Ramos (cell line): Measurements from ENCODE around the gene SRSF9.
"Not testable (repeated sequence)": the region's sequence is repeated elsewhere in the genome, so short reads cannot be mapped to it uniquely, and the experiment has no call there.

Experiments used
- in situ Hi-C: fragments of 300-500 bp; cut with MboI; formaldehyde crosslinking; loops from one replicate; pipeline ENCODE4 v1.14.3; 2022; ENCODE audit warnings: low sequenced_read_pairs; ENCODE audit not compliant: unreplicated experiment

The SRSF9 gene

GRCh38 chr12:120455302-120455701, 14.2 kb downstream of the SRSF9 start:
- in situ Hi-C loops, result no loop called here

DNA sequence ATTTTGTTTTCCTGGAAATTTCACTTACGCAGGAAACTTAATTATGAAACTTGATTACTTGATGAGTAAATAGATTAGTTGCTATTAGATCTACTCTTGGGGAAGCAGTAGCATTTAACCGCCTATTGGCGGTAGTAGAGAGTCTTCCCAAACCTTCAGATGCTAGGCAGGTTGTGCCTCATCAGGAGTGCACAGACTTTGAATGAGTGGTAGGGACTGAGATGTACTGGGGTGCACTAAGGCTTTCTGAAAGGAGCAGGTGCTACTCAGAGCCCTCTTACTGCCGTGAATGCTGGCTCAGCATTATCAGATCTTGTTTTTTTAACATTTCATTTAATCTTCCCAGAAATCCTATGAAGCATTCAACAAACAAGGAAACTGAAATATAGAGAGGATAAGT, 15.6 kb downstream of the SRSF9 start:
- in situ Hi-C loops, result no loop called here

DNA sequence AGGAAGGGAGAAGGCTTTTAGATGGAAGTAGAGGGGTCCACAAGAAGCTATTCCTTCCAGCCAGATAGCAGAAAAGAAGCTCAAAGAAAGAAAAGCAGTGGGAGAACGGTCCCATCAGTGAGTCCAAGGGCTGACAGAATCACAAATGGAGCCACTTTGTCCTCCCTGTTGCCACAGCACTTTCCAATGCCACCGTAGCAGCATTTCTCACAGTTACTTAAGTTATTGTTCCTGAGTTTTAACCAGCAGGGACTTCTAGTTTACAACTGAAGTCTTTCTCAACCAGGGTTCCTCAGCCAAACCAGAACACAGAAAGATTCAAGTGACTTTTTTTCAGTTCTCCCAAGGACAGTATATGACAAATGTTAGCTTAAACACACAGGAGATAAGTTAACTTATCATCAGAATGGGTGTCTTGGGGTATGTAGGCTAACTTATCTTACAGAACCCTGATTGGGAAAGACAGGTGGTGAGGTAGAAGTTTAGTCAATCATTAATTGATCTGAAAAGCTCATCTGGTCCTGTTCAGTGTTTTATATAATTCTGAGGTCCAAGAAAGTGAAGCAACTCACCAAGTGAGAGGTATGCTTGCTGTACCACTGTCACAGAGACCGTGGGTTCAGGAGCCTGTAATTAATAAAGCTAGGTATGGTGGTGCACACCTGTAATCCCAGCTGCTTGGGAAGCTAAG, 16.3 kb downstream of the SRSF9 start:
- in situ Hi-C loops, result no loop called here

DNA sequence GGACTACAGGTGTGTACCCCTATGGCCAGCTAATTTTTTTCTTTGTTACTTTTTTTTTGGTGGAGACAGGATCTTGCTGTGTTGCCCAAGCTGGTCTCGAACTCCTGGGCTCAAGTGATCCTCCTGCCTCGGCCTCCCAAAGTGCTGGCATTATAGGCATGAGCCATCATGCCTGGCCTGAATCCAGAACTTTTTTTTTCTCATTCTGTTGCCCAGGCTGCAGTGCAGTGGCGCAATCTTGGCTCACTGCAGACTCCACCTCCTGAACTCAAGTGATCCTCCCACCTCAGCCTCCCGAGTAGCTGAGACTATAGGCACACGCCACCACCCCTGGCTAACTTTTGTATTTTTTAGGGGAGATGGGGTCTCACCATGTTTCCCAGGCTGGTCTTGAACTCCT, 17.0 kb downstream of the SRSF9 start:
- in situ Hi-C loops, result not testable (repeated sequence)

DNA sequence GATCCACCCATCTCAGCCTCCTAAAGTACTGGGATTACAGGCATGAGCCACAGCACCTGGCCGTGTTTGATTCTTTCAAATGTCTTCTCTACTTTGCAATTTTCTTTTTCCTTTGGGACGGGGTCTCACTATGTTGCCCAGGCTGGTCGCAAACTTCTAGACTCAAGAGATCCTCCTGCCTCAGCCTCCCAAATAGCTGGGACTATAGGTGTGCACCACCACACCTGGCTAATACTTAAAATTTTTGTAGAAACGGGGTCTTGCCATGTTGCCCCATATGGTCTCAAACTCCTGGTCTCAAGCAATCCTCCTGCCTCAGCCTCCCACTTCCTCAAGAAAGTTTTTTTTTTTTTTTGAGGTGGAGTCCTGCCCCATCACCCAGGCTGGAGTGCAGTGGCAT, 21.6 kb downstream of the SRSF9 start:
- in situ Hi-C loops, result no loop called here

GRCh38 chr12:120446844-120447178, 22.7 kb downstream of the SRSF9 start:
- in situ Hi-C loops, result not testable (repeated sequence)

DNA sequence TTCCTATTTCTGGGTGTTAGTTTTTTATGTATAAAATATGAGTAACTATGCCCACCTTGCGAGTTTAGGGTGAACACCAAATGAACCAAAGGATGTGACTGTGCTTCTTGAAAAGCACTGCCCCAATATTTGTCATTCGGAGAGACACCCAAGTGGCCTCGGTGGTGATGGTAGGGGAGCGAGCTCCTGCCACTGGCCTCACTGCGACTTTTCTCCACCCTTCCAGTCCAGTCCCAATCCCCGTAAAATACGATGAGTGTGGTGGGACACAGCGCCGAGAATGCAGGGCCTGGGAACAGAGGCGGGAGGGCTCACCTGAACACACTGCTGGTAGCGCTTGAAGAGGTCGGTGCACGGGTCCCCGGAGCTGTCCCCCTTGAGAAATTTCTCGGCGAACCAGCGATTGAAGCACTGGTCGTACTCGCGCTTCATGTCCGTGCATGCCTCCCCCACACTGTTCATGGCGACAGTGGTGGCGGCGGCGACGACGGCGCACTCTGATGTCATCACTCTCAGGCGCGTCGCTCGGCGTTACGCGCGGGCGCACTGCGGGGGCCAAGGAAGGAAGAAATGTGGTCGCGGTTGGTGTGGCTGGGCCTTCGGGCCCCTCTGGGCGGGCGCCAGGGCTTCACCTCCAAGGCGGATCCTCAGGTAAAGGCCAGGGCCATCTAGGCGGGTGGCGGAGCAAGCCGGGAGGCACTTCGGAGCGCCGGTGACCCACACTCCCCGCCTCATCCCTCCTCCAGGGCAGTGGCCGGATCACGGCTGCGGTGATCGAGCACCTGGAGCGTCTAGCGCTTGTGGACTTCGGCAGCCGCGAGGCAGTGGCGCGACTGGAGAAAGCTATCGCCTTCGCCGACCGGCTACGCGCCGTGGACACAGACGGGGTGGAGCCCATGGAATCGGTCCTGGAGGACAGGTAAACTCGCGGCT, 23.4 kb downstream of the SRSF9 start, which contains the start of the genes GATC and TRIAP1:
TSS of gene GATC (plus strand) at position 534 of the 933 bp plus-strand sequence. CDS start at position 571, 37 bp downstream.
TSS of gene TRIAP1 (minus strand) at position 474 of the 933 bp plus-strand sequence. CDS start at position 462, 12 bp downstream.
- in situ Hi-C loops, result no loop called here

GRCh38 chr12:120444676-120445075, 24.9 kb downstream of the SRSF9 start:
- in situ Hi-C loops, result no loop called here

- in situ Hi-C loops, result loop anchor here (10.0 kb wide), 1 partner anchor 115 kb away; the partner anchor contains the start of gene PLA2G1B
Measured at GRCh38 chr12:120439646-120440247, 29.8 kb downstream of the SRSF9 start.

GRCh38 chr12:120438495-120439198, 30.9 kb downstream of the SRSF9 start:
- in situ Hi-C loops, result loop anchor here (10.0 kb wide), 1 partner anchor 114 kb away; the partner anchor contains the start of gene PLA2G1B

- in situ Hi-C loops, result loop anchor here (10.0 kb wide), 1 partner anchor 113 kb away; the partner anchor contains the start of gene PLA2G1B
Measured at GRCh38 chr12:120437735-120438494, 31.6 kb downstream of the SRSF9 start, which contains the start of gene COX6A1. Gene COX6A1 (plus strand): TSS chr12:120438113. CDS start chr12:120438127, 14 bp downstream.

DNA sequence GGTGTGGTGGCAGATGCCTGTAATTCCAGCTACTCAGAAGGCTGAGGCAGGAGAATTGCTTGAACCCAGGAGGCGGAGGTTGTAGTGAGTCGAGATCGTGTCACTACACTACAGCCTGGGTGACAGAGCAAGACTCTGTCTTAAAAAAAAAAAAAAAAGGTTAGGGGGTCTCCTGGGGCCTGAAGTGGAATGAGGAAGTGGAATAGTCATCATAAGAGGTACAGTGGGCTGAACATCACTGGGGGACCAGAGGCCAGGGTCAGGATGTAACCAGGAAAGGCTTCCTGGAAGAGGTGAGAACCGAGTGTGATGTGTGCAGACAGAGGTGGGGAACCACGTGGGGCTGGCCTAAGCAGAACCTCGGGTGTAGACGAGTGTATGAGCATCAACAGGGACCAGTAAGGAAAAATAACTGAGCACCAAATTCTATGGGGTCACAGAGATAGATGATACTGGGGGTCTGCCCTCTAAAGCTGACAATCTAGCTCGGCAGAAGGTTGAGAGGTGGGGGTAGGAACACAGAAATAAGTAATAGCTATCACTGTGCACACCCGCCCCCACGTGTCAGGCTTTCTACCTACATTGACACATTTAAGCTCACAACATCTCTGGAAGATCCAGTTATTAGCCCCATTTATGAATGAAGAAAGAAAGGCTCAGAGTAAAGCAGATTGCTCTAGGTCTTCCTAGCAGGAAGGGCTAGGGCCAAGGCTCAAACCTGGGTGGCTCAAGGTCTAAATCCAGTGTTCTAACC, 36.6 kb downstream of the SRSF9 start:
- in situ Hi-C loops, result loop anchor here (10.0 kb wide), 1 partner anchor 108 kb away; the partner anchor contains the start of gene PLA2G1B

DNA sequence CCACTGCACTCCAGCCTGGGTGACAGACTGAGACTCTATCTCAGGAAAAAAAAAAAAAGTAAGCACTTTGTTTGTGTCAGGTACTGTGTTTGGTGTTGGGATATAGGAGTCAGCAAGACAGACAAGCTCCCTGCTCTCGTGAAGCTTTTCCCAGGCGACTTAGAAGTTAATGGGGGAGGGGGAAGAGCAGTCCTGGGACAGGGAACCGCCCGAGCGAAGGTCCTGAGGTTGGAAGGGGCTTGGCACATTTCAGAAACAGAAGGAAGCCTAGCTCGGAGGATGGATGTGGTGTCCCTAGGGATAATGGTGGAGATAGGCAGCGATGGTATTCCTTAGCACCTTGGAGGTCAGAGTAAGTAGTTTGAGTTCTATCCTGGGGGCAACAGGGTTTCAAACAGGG, 40.2 kb downstream of the SRSF9 start:
- in situ Hi-C loops, result no loop called here

GRCh38 chr12:120428597-120429229, 40.8 kb downstream of the SRSF9 start:
- in situ Hi-C loops, result no loop called here

DNA sequence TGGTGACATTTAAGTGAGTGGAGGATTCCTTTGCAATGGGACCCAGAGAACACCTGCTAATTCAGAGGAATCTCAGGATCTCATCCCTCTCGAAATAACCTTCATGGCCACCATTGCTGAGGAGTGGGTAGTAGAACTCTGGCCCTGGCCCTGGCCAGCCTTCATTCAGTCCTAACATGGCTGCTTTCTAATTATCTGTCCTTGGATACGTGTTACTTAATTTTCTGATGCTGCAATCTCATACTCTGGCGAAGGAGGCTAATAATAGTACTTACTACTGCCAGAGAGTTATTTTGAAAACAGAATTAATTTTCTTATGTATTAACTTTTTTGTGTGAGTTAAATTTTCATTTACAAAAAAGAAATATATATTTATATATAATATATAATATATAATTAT, 43.8 kb downstream of the SRSF9 start:
- in situ Hi-C loops, result no loop called here

- in situ Hi-C loops, result no loop called here
Measured at GRCh38 chr12:120422892-120423456, 46.6 kb downstream of the SRSF9 start.

GRCh38 chr12:120421701-120422100, 47.8 kb downstream of the SRSF9 start:
- in situ Hi-C loops, result no loop called here
